Coronary artery (tissue), 2 donors: ENCODE data around the gene SCFD2.

Source experiments
- DNase-seq: peaks from one replicate; pipeline ENCODE4 v3.0.0-alpha.2; 2017; ENCODE audit warnings: low spot score
- H3K27ac ChIP-seq, 2 donors: fragments of 200-600 bp; sonication (generic); one replicate each; pipeline ENCODE4 v1.5.1; 2016 to 2019
- H3K4me3 ChIP-seq: fragments of 200-600 bp; sonication (generic); 2 replicates; pipeline ENCODE4 v1.5.1; 2016; ENCODE audit warnings: mild to moderate bottlenecking, moderate library complexity
- TF ChIP-seq, protein P1 (sequence below): fragments of 200-600 bp; sonication (generic); IDR thresholded peaks from one replicate; pipeline ENCODE4 v1.5.1; 2019; ENCODE audit warnings: antibody characterized with exemption

The SCFD2 gene

DNA sequence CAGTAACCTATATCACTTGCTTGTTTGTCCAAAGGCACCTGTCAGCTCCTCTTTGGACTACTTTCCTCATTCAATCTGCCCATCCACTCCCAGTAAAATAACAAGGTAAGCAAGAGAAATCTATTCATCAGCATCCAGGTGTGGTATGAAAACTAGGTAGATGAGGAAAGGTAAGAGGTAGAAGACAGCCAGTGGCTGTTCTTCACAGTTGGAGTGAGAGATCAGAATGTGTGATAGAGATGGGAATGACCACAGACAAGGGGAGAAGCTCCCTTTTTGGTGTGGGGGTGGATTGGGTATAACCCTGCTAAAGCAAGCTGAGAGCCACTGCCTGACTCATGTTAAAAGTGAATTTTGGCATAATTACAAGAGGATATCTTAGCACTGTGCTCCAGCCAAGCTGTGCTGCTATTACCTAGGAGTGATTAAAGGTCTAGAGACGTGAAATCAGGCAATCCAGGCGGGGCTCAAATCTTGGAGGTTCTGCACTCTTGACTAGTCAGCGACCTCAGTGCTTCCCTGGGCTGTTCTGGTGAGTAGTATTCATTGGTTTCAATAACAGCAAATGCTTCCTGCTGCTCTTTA lies 531.8 kb downstream of the SCFD2 start:
- Histone ChIP-seq H3K27ac (no peak overlapping the region), H3K4me3 (no peak overlapping the region)
- TF ChIP-seq, protein P1, sequence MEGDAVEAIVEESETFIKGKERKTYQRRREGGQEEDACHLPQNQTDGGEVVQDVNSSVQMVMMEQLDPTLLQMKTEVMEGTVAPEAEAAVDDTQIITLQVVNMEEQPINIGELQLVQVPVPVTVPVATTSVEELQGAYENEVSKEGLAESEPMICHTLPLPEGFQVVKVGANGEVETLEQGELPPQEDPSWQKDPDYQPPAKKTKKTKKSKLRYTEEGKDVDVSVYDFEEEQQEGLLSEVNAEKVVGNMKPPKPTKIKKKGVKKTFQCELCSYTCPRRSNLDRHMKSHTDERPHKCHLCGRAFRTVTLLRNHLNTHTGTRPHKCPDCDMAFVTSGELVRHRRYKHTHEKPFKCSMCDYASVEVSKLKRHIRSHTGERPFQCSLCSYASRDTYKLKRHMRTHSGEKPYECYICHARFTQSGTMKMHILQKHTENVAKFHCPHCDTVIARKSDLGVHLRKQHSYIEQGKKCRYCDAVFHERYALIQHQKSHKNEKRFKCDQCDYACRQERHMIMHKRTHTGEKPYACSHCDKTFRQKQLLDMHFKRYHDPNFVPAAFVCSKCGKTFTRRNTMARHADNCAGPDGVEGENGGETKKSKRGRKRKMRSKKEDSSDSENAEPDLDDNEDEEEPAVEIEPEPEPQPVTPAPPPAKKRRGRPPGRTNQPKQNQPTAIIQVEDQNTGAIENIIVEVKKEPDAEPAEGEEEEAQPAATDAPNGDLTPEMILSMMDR = no peak
- no peak for DNase-seq

DNA sequence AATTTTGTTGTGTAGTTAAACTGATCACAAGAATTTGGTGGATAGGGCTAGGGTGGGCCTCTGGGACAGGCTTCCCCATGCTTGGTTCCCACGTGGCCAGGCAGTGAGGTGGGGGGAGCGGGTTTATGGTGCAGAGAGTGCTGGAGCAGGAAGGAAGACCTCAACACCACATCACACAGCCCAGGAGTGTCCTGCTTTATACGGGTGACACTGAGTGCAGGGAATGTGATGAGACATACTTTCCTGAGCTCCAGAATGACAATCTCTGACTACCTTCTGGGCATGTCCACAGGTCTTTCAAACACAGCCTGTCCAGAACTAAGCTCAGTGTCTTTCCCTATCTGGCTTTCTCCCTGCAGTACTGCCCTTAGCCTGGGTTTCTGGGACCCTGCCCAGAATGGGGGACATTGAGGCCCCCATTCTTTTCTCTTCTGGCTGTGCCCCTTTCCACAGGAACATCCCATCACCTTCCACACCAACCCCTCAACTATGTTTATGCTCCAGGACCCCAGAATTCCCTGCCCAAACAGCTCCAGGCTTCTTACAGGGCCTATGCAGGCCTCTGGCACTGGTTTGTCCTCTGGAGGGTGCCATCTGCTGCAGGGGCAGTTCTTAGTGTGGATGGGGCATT lies 540.3 kb downstream of the SCFD2 start:
- H3K27ac ChIP-seq = no peak overlapping the region
- H3K4me3 ChIP-seq = no peak overlapping the region
- no peak for DNase-seq
- TF ChIP-seq, protein P1 = no peak

DNA sequence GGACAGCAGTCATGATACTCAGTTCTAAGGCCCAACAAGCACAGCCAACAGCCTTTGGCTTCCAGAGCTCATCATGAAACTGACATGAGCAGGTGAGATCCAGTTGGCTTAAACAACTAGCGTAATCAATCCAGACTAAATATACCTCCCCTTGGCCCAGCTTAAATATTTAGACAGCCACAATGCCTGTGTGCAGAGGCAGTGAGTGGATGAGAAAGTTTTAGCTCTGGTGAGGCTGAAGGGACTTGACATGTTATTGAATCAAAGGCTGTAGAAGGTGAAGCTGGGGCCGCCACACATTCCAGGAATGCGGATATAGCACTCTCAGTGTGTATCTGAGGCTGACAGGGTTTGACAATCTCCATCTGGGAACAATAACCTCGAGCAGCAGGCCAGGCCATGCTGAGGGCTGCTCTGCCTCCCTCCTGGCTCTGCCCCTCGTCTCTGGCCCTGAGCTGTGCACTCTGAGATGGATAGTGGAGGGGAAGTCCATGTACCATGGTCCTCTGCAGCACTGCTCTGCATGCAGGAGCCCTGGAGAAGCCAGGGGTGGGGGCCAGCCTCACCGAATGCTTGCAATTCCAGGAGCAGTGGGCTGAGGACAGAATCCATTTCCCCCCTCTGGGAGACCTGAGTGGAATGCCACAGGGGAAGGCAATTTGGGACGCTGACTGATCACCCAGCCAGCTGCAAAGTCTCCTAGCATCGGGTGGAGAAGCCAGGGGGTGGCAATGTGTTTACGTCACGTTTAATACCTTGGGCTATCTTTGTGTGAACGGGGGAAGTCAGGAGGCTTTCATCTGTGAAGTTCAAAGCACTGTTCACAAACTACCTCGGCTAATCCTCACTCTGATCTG lies 541.0 kb downstream of the SCFD2 start:
- peak overlapping the region in 1 of 2 donors; percentile 11 for H3K27ac ChIP-seq
- DNase-seq = no peak
- TF ChIP-seq, protein P1 = no peak
- no peak overlapping the region for H3K4me3 ChIP-seq

DNA sequence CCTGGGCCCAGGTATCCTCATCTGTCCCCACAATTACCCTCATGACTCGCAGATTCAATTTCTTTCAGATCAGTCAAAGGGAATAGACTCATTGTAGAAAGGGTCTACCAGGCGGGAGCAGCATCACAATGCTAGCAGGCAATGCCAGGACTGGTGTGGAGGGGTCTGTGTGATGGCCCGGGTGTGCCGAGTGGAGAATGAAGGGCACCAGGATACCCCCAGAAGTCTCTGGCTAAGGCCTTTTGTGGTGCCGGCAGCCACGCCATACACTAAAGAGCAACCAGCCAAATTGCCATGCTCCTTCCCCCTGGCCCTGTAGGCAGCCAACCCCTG lies 541.6 kb downstream of the SCFD2 start:
- Histone ChIP-seq H3K4me3 (no peak overlapping the region), H3K27ac (peak overlapping the region in 1 of 2 donors; percentile 11)
- no peak for DNase-seq
- TF ChIP-seq, protein P1 = no peak

DNA sequence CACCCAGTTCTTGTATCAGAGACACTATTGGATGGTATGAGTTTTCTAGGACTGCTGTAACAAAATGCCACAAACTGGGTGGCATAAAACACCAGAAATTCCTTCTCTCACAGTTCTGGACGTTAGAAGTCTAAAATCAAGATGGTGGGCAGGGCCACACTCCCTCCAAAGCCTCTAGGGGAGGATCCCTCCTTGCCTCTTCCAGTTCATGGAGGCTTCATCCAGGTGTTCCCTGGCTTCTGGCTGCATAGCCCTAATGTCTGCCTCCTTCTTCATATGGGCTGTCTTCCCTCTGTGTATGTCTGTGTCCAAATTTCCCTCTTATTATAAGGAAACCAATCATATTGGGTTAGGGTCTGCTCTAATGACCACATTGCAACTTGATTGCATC lies 542.2 kb downstream of the SCFD2 start:
- Histone ChIP-seq H3K4me3 (no peak overlapping the region), H3K27ac (peak overlapping the region in 1 of 2 donors; percentile 68)
- DNase-seq = no peak
- TF ChIP-seq, protein P1 = no peak
